Measurements from ENCODE around the gene OR2M7. TPM values are rescaled to one million over a fixed set of nuclear protein-coding genes. Genes with fewer than 3 reads are reported as not detected.

Gene OR2M7
- total and polyA plus RNA-seq, 2 of the 8 experiments (the other 6 are each of a cell fraction or from before 2014, with no cell fraction given), result not detected

GRCh38 chr1:248316796-248317195 is 7.6 kb downstream of the OR2M7 start:
- Histone ChIP-seq H2BK120ac (replicated peaks; ENCODE audit: low read depth, low read length) (no peak overlapping the region), H4K5ac (ENCODE audit: insufficient read length, low read depth, low read length) (no peak overlapping the region), H4K20me1 (replicated peaks in 1 of 2; ENCODE audit: control insufficient read depth in 1 of 2, insufficient read depth in 2 of 2, low read length in 2 of 2) (no peaks in the 10 kb centered on the region), H3K23me2 (ENCODE audit: low read depth, low read length) (no peaks in the 10 kb centered on the region), H3K36me3 (ENCODE audit: control insufficient read depth in 2 of 4, insufficient read depth in 4 of 4, low read length in 3 of 4) (no peaks in the 10 kb centered on the region), H3K14ac (ENCODE audit: insufficient read length) (no peak overlapping the region), H3K4me1 (replicated peaks in 1 of 4; ENCODE audit: control insufficient read depth in 3 of 4, insufficient read depth in 4 of 4, low read length in 3 of 4) (no peaks in the 10 kb centered on the region), H3K4me3 (ENCODE audit: extremely low read depth in 1 of 4, insufficient read depth in 2 of 4, low read depth in 3 of 4, low read length in 4 of 4) (no peak overlapping the region), H2BK12ac (ENCODE audit: low read depth, low read length) (no peak overlapping the region), H3K9ac (replicated peaks in 1 of 4; ENCODE audit: extremely low read depth in 1 of 4, low read depth in 3 of 4, low read length in 3 of 4) (no peak overlapping the region), H3K4ac (replicated peaks; ENCODE audit: insufficient read length, low read depth, low read length) (no peak overlapping the region), H2BK15ac (ENCODE audit: low read length) (no peak overlapping the region), H3K56ac (replicated peaks; ENCODE audit: insufficient read length, low read depth, low read length) (no peak overlapping the region), H2BK20ac (ENCODE audit: low read length) (no peak overlapping the region), H3K79me1 (ENCODE audit: low read depth, low read length) (no peaks in the 10 kb centered on the region), H3K27me3 (replicated peaks in 1 of 4; ENCODE audit: control insufficient read depth in 3 of 4, extremely low read depth in 1 of 4, insufficient read depth in 3 of 4, low read length in 3 of 4) (no peaks in the 10 kb centered on the region), H2AK5ac (ENCODE audit: low read depth, low read length) (no peak overlapping the region), H3K9me3 (ENCODE audit: insufficient read depth in 2 of 2, low read depth in 1 of 2, low read length in 1 of 2) (peaks cover 50 to 62% of the 10 kb centered on the region in 2 experiments), H3K23ac (ENCODE audit: insufficient read length) (no peak overlapping the region), H3K27ac (ENCODE audit: low read depth, low read length) (no peak overlapping the region), H4K8ac (ENCODE audit: extremely low read depth, insufficient read depth, low read length) (no peak overlapping the region), H2AFZ (ENCODE audit: low read length) (no peak overlapping the region), H3K4me2 (ENCODE audit: insufficient read depth in 1 of 2, low read depth in 2 of 2, low read length in 2 of 2) (no peak overlapping the region), H2BK5ac (ENCODE audit: low read depth, low read length) (no peak overlapping the region), H3K79me2 (ENCODE audit: control insufficient read depth in 1 of 2, insufficient read depth in 2 of 2, low read length in 2 of 2) (no peaks in the 10 kb centered on the region), H4K91ac (replicated peaks; ENCODE audit: insufficient read length, low read length) (no peak overlapping the region), H3K18ac (ENCODE audit: extremely low read depth, low read length) (no peak overlapping the region)
- WGBS, 2 experiments (ENCODE audit: extremely low coverage in 1 of 2, insufficient coverage in 1 of 2, insufficient read length in 1 of 2, insufficient replicate concordance in 2 of 2, low coverage in 1 of 2, low lambda C conversion rate in 2 of 2, missing lambda C conversion rate in 1 of 2), result 86% methylated on average over 11 of the region's 11 CpGs; no CpG with 5 or more reads in 1 of the 2 experiments
- DNase-seq (ENCODE audit: low read depth in 1 of 2, low spot score in 2 of 2) (no peak), FAIRE-seq (no peak)
- ChIA-PET POLR2A (ENCODE audit: partially characterized antibody) (no interaction called here), CTCF (ENCODE audit: partially characterized antibody) (no interaction called here)
- TF ChIP-seq KDM1A (IDR thresholded peaks at IDR 0.05; ENCODE audit: borderline replicate concordance, low read length), result no peak
- TF ChIP-seq, protein P1, sequence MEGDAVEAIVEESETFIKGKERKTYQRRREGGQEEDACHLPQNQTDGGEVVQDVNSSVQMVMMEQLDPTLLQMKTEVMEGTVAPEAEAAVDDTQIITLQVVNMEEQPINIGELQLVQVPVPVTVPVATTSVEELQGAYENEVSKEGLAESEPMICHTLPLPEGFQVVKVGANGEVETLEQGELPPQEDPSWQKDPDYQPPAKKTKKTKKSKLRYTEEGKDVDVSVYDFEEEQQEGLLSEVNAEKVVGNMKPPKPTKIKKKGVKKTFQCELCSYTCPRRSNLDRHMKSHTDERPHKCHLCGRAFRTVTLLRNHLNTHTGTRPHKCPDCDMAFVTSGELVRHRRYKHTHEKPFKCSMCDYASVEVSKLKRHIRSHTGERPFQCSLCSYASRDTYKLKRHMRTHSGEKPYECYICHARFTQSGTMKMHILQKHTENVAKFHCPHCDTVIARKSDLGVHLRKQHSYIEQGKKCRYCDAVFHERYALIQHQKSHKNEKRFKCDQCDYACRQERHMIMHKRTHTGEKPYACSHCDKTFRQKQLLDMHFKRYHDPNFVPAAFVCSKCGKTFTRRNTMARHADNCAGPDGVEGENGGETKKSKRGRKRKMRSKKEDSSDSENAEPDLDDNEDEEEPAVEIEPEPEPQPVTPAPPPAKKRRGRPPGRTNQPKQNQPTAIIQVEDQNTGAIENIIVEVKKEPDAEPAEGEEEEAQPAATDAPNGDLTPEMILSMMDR (IDR thresholded peaks at IDR 0.05; ENCODE audit: control extremely low read depth in 1 of 3, insufficient read depth in 1 of 3, low read depth in 1 of 3, low read length in 3 of 3), result no peak
- TF ChIP-seq SUZ12 (IDR thresholded peaks at IDR 0.05; ENCODE audit: low read length), result no peak
